ENCODE results near the gene PHF11. TPM values are rescaled to one million over a fixed set of nuclear protein-coding genes. Genes with fewer than 3 reads are reported as not detected.

PHF11 gene
- total RNA-seq, 1 experiment from 2014 or later: 9.2 TPM

- DNase-seq (ENCODE audit: extremely low read depth, low read depth): no peak
Measured at GRCh38 chr13:49497272-49497671, 1.5 kb downstream of the PHF11 start.

GRCh38 chr13:49498206-49498605, 2.5 kb downstream of the PHF11 start:
- DNase-seq (ENCODE audit: extremely low read depth, low read depth): no peak

- no peak for DNase-seq (ENCODE audit: extremely low read depth, low read depth)
Measured at GRCh38 chr13:49499889-49500660, 4.3 kb downstream of the PHF11 start.

- no peak for DNase-seq (ENCODE audit: extremely low read depth, low read depth)
Measured at GRCh38 chr13:49502954-49503353, 7.2 kb downstream of the PHF11 start.

GRCh38 chr13:49503951-49504350, 8.2 kb downstream of the PHF11 start:
- DNase-seq (ENCODE audit: extremely low read depth, low read depth): no peak

GRCh38 chr13:49512578-49512977, 16.8 kb downstream of the PHF11 start:
- DNase-seq (ENCODE audit: extremely low read depth, low read depth): no peak

- no peak for DNase-seq (ENCODE audit: extremely low read depth, low read depth)
Measured at GRCh38 chr13:49516467-49516866, 20.7 kb downstream of the PHF11 start.

GRCh38 chr13:49517461-49517860, 21.7 kb downstream of the PHF11 start:
- DNase-seq (ENCODE audit: extremely low read depth, low read depth): no peak

- no peak for DNase-seq (ENCODE audit: extremely low read depth, low read depth)
Measured at GRCh38 chr13:49521224-49521623, 25.5 kb downstream of the PHF11 start.

GRCh38 chr13:49524740-49525501, 29.2 kb downstream of the PHF11 start:
- no peak for DNase-seq (ENCODE audit: extremely low read depth, low read depth)

- DNase-seq (ENCODE audit: extremely low read depth, low read depth): no peak
Measured at GRCh38 chr13:49527123-49527522, 31.4 kb downstream of the PHF11 start.

- no peak for DNase-seq (ENCODE audit: extremely low read depth, low read depth)
Measured at GRCh38 chr13:49528161-49528560, 32.4 kb downstream of the PHF11 start.

- DNase-seq (ENCODE audit: extremely low read depth, low read depth): no peak
Measured at GRCh38 chr13:49530457-49530856, 34.7 kb downstream of the PHF11 start.

GRCh38 chr13:49532593-49532992, 36.8 kb downstream of the PHF11 start:
- no peak for DNase-seq (ENCODE audit: extremely low read depth, low read depth)

GRCh38 chr13:49533011-49533410, 37.3 kb downstream of the PHF11 start:
- DNase-seq (ENCODE audit: extremely low read depth, low read depth): no peak

GRCh38 chr13:49533591-49534269, 38.0 kb downstream of the PHF11 start:
- no peak for DNase-seq (ENCODE audit: extremely low read depth, low read depth)

- no peak for DNase-seq (ENCODE audit: extremely low read depth, low read depth)
Measured at GRCh38 chr13:49536144-49536873, 40.6 kb downstream of the PHF11 start.

- no peak for DNase-seq (ENCODE audit: extremely low read depth, low read depth)
Measured at GRCh38 chr13:49538404-49538803, 42.7 kb downstream of the PHF11 start.

GRCh38 chr13:49539313-49539712, 43.6 kb downstream of the PHF11 start:
- DNase-seq (ENCODE audit: extremely low read depth, low read depth): no peak

- DNase-seq (ENCODE audit: extremely low read depth, low read depth): no peak
Measured at GRCh38 chr13:49539746-49540145, 44.0 kb downstream of the PHF11 start.

- no peak for DNase-seq (ENCODE audit: extremely low read depth, low read depth)
Measured at GRCh38 chr13:49540552-49540951, 44.8 kb downstream of the PHF11 start.

Data from NCI-H460 (cell line).